H1 (cell line): Measurements from ENCODE around the gene CIZ1. TPM values are rescaled to one million over a fixed set of nuclear protein-coding genes. Genes with fewer than 3 reads are reported as not detected.

Experiments
- CTCF ChIA-PET: fragments of 300-600 bp; sonication (Branson Sonifier 250); formaldehyde crosslinking; loops from one replicate; lab custom pipeline; 2021; ENCODE audit not compliant: partially characterized antibody; lab: Charles Lee
- POLR2A ChIA-PET: fragments of 300-600 bp; sonication (Branson Sonifier 250); formaldehyde crosslinking; loops from one replicate; lab custom pipeline; 2021; ENCODE audit warnings: inconsistent platforms; ENCODE audit not compliant: partially characterized antibody; lab: Charles Lee
- DNase-seq, 2 experiments: peaks; one replicate each; pipeline versions ENCODE4 v3.0.0 to v3.0.0-alpha.2; 2010 to 2022; ENCODE audit warnings: low spot score in 2 of 2, low read depth in 1 of 2, mixed read lengths in 1 of 2
- FAIRE-seq: peaks from 2 replicates; lab custom pipeline; 2011; peaks lifted over from hg19 to GRCh38; lab: Jason Lieb, UNC
- H2AFZ ChIP-seq: 2 replicates; pipeline ENCODE4 v1.8.1; 2012; ENCODE audit warnings: low read length, inconsistent platforms
- H2AK5ac ChIP-seq: 2 replicates; pipeline ENCODE4 v1.6.1; 2013; ENCODE audit warnings: low read depth, low read length
- H2BK120ac ChIP-seq: replicated peaks from 2 replicates; pipeline ENCODE3; 2013; ENCODE audit warnings: low read depth, low read length, inconsistent platforms
- H2BK12ac ChIP-seq: 2 replicates; pipeline ENCODE4 v1.6.1; 2013; ENCODE audit warnings: low read depth, low read length
- H2BK15ac ChIP-seq: 2 replicates; pipeline ENCODE4 v1.6.1; 2013; ENCODE audit warnings: low read length
- H2BK20ac ChIP-seq: 2 replicates; pipeline ENCODE4 v1.6.1; 2013; ENCODE audit warnings: low read length
- H2BK5ac ChIP-seq: 2 replicates; pipeline ENCODE4 v1.6.1; 2013; ENCODE audit warnings: low read depth, low read length
- H3K14ac ChIP-seq: 2 replicates; pipeline ENCODE4 v1.6.1; 2013; ENCODE audit warnings: inconsistent platforms; ENCODE audit not compliant: insufficient read length
- H3K18ac ChIP-seq: 2 replicates; pipeline ENCODE4 v1.6.1; 2013; ENCODE audit warnings: low read length; ENCODE audit errors: extremely low read depth
- H3K23ac ChIP-seq: 2 replicates; pipeline ENCODE4 v1.6.1; 2013; ENCODE audit warnings: inconsistent platforms; ENCODE audit not compliant: insufficient read length
- H3K23me2 ChIP-seq: 2 replicates; pipeline ENCODE4 v1.6.1; 2013; ENCODE audit warnings: low read depth, low read length
- H3K27ac ChIP-seq: 2 replicates; pipeline ENCODE4 v1.6.1; 2011; ENCODE audit warnings: low read depth, low read length, inconsistent platforms
- H3K27me3 ChIP-seq, 4 experiments: replicated peaks in 1 of 4; 1 replicate in 1 of 4; 2 replicates in 3 of 4; pipeline versions ENCODE4 v1.6.1 to v1.8.1; 2011 to 2013; ENCODE audit warnings: low read length in 3 of 4, mild to moderate bottlenecking in 3 of 4, inconsistent platforms in 2 of 4, mixed read lengths in 2 of 4, moderate library complexity in 1 of 4; ENCODE audit not compliant: control insufficient read depth in 3 of 4, insufficient read depth in 3 of 4; ENCODE audit errors: extremely low read depth in 1 of 4
- H3K36me3 ChIP-seq, 4 experiments: 2 replicates each; pipeline versions ENCODE4 v1.6.1 to v1.8.1; 2011 to 2013; ENCODE audit warnings: mild to moderate bottlenecking in 4 of 4, low read length in 3 of 4, moderate library complexity in 2 of 4, control low read depth in 1 of 4, inconsistent platforms in 1 of 4; ENCODE audit not compliant: insufficient read depth in 4 of 4, control insufficient read depth in 2 of 4
- H3K4ac ChIP-seq: replicated peaks from 2 replicates; pipeline ENCODE3; 2013; ENCODE audit warnings: low read length, low read depth, mixed read lengths, inconsistent platforms; ENCODE audit not compliant: insufficient read length
- H3K4me1 ChIP-seq, 4 experiments: replicated peaks in 1 of 4; 1 replicate in 1 of 4; 2 replicates in 3 of 4; pipeline versions ENCODE4 v1.6.1 to v1.8.1; 2011 to 2013; ENCODE audit warnings: low read length in 3 of 4, inconsistent platforms in 2 of 4, mixed read lengths in 1 of 4; ENCODE audit not compliant: insufficient read depth in 4 of 4, control insufficient read depth in 3 of 4
- H3K4me2 ChIP-seq, 2 experiments: 2 replicates each; pipeline versions ENCODE4 v1.6.1 to v1.8.1; 2011 to 2013; ENCODE audit warnings: low read depth in 2 of 2, low read length in 2 of 2, control low read depth in 1 of 2, inconsistent platforms in 1 of 2, mild to moderate bottlenecking in 1 of 2; ENCODE audit not compliant: insufficient read depth in 1 of 2
- H3K4me3 ChIP-seq, 4 experiments: fragments of 200-600, 300-600 bp in 1 of 4; sonication (generic), shearing (Covaris generic), sonication (Bioruptor Twin) in 1 of 4; 2 replicates each; pipeline versions ENCODE4 v1.5.1 to v1.8.1; 2011 to 2016; ENCODE audit warnings: low read length in 4 of 4, low read depth in 3 of 4, control low read depth in 2 of 4, inconsistent platforms in 2 of 4, mild to moderate bottlenecking in 2 of 4, mixed read lengths in 1 of 4, moderate library complexity in 1 of 4; ENCODE audit not compliant: insufficient read depth in 2 of 4; ENCODE audit errors: extremely low read depth in 1 of 4
- H3K56ac ChIP-seq: replicated peaks from 2 replicates; pipeline ENCODE3; 2013; ENCODE audit warnings: low read depth, mild to moderate bottlenecking, mixed read lengths, low read length, inconsistent platforms; ENCODE audit not compliant: insufficient read length
- H3K79me1 ChIP-seq: 2 replicates; pipeline ENCODE4 v1.6.1; 2013; ENCODE audit warnings: low read depth, low read length, control low read depth
- H3K79me2 ChIP-seq, 2 experiments: 2 replicates each; pipeline versions ENCODE4 v1.6.1 to v1.8.1; 2012 to 2013; ENCODE audit warnings: low read length in 2 of 2, mild to moderate bottlenecking in 2 of 2, inconsistent platforms in 1 of 2; ENCODE audit not compliant: insufficient read depth in 2 of 2, control insufficient read depth in 1 of 2
- H3K9ac ChIP-seq, 4 experiments: replicated peaks in 1 of 4; 1 replicate in 1 of 4; 2 replicates in 3 of 4; pipeline versions ENCODE4 v1.6.1 to v1.8.1; 2011 to 2013; ENCODE audit warnings: low read depth in 3 of 4, low read length in 3 of 4, control low read depth in 2 of 4, mild to moderate bottlenecking in 2 of 4, moderate library complexity in 2 of 4, inconsistent platforms in 1 of 4; ENCODE audit errors: extremely low read depth in 1 of 4
- H3K9me3 ChIP-seq, 2 experiments: 2 replicates each; pipeline versions ENCODE4 v1.6.1 to v1.8.1; 2012 to 2013; ENCODE audit warnings: mild to moderate bottlenecking in 2 of 2, moderate library complexity in 2 of 2, control low read depth in 1 of 2, inconsistent platforms in 1 of 2, low read depth in 1 of 2, low read length in 1 of 2, mixed read lengths in 1 of 2; ENCODE audit not compliant: insufficient read depth in 2 of 2
- H4K20me1 ChIP-seq, 2 experiments: replicated peaks in 1 of 2; 2 replicates each; pipeline versions ENCODE3 to v1.8.1; 2011 to 2013; ENCODE audit warnings: inconsistent platforms in 2 of 2, low read length in 2 of 2, mild to moderate bottlenecking in 1 of 2; ENCODE audit not compliant: insufficient read depth in 2 of 2, control insufficient read depth in 1 of 2
- H4K5ac ChIP-seq: 2 replicates; pipeline ENCODE4 v1.6.1; 2013; ENCODE audit warnings: low read length, low read depth, mixed read lengths, inconsistent platforms; ENCODE audit not compliant: insufficient read length
- H4K8ac ChIP-seq: 2 replicates; pipeline ENCODE4 v1.8.0; 2013; ENCODE audit warnings: mild to moderate bottlenecking, moderate library complexity, low read length, inconsistent platforms; ENCODE audit not compliant: insufficient read depth; ENCODE audit errors: extremely low read depth
- H4K91ac ChIP-seq: replicated peaks from 2 replicates; pipeline ENCODE3; 2013; ENCODE audit warnings: low read length, mixed read lengths, inconsistent platforms; ENCODE audit not compliant: insufficient read length
- BRCA1 ChIP-seq: IDR thresholded peaks from 2 replicates; pipeline ENCODE4 v1.6.1; 2012; ENCODE audit warnings: low read depth, low read length, improper control_type of control experiment
- CBX8 ChIP-seq: fragments of 300-800, 300-1000 bp; sonication (generic); IDR thresholded peaks from 2 replicates; pipeline ENCODE4 v1.7.1; 2016; ENCODE audit warnings: low read depth, low read length, borderline replicate concordance
- EP300 ChIP-seq, 2 experiments: IDR thresholded peaks; 1 replicate in 1 of 2; 2 replicates in 1 of 2; pipeline ENCODE4 v1.6.1; 2011 to 2012; ENCODE audit warnings: low read depth in 2 of 2, low read length in 2 of 2, mild to moderate bottlenecking in 2 of 2, borderline replicate concordance in 1 of 2, inconsistent platforms in 1 of 2, moderate library complexity in 1 of 2
- GTF2F1 ChIP-seq: IDR thresholded peaks from 2 replicates; pipeline ENCODE4 v1.6.1; 2012; ENCODE audit warnings: low read depth, low read length, improper control_type of control experiment, borderline replicate concordance
- HDAC2 ChIP-seq, 2 experiments: fragments of 300-600 bp in 1 of 2; sonication (generic) in 1 of 2; IDR thresholded peaks; 2 replicates each; pipeline ENCODE4 v1.6.1; 2011 to 2012; ENCODE audit warnings: low read depth in 2 of 2, low read length in 2 of 2, mild to moderate bottlenecking in 2 of 2, moderate library complexity in 2 of 2, borderline replicate concordance in 1 of 2, inconsistent platforms in 1 of 2
- RBBP5 ChIP-seq: IDR thresholded peaks from 2 replicates; pipeline ENCODE4 v1.7.1; 2012; ENCODE audit warnings: low read depth, mild to moderate bottlenecking, inconsistent platforms, low read length, moderate library complexity, borderline replicate concordance
- TBP ChIP-seq: IDR thresholded peaks from 2 replicates; pipeline ENCODE4 v1.6.1; 2011; ENCODE audit warnings: low read depth, low read length, improper control_type of control experiment
- WGBS, 2 experiments: shearing (Covaris generic) in 1 of 2; methylation state at CpG; one replicate each; pipeline versions ENCODE4 v1.1.6 to v1.1.7; 2013 to 2015; ENCODE audit warnings: low lambda C conversion rate in 2 of 2, mixed read lengths in 2 of 2, inconsistent platforms in 1 of 2, low coverage in 1 of 2, missing lambda C conversion rate in 1 of 2; ENCODE audit not compliant: insufficient replicate concordance in 2 of 2, insufficient coverage in 1 of 2, insufficient read length in 1 of 2; ENCODE audit errors: extremely low coverage in 1 of 2, missing lambda C conversion rate in 1 of 2; 5-methylcytosine and 5-hydroxymethylcytosine counted together
- polyA plus RNA-seq, 7 experiments: library from polyadenylated mRNA; depleted of rRNA in 3 of 7; stranded (reverse) in 5 of 7; unstranded in 2 of 7; fragments of >200 nt in 5 of 7; fragments of 200-250 nt in 2 of 7; gene quantifications; 1 replicate in 5 of 7; 2 replicates in 1 of 7; 4 replicates in 1 of 7; pipeline versions ENCODE4 v1.2.1 to v1.2.3, GENCODE V29; 2011 to 2013; ENCODE audit warnings: missing spikeins in 2 of 7, mixed read lengths in 2 of 7
- total RNA-seq: library from RNA; stranded (reverse); fragmentation: NEBNext Ultra II Directional; extraction: Animal tissue kit (Norgen Biotek cat#: 25700); gene quantifications from 2 replicates; pipeline ENCODE4 v1.2.1, GENCODE V29; 2021

CIZ1 gene
- total and polyA plus RNA-seq, 2 of the 8 experiments (the other 6 are each of a cell fraction or from before 2014, with no cell fraction given): 66.0 to 107 TPM

GRCh38 chr9:128175726-128176125, 15.6 kb downstream of the CIZ1 start:
- POLR2A ChIA-PET: interaction anchor here (0.9 to 3.9 kb wide), 7 partner anchors 8 to 49 kb away, joined by 3 to 21 read pairs (median 5); no protein-coding TSS in a partner anchor

More at GRCh38 chr9:128175726-128176125, 15.6 kb downstream of the CIZ1 start:
- Histone ChIP-seq H3K23me2 (no peaks in the 10 kb centered on the region), H3K79me1 (no peaks in the 10 kb centered on the region), H3K4me3 (no peak overlapping the region), H3K4ac (no peak overlapping the region), H3K27me3 (no peaks in the 10 kb centered on the region), H4K8ac (no peak overlapping the region), H2BK120ac (no peak overlapping the region), H3K36me3 (peaks cover 17 to 38% (median 27%) of the 10 kb centered on the region in 4 experiments), H3K9me3 (peaks cover 0 to 4% of the 10 kb centered on the region in 2 experiments; a peak in 1 of 4 replicates), H3K4me1 (peaks cover 0 to 2% (median 0%) of the 10 kb centered on the region in 4 experiments; a peak in 1 of 7 replicates), H4K20me1 (peaks cover 3 to 9% of the 10 kb centered on the region in 2 experiments), H3K9ac (no peak overlapping the region), H2BK5ac (no peak overlapping the region), H3K56ac (no peak overlapping the region), H3K14ac (no peak overlapping the region), H4K5ac (no peak overlapping the region), H2BK12ac (no peak overlapping the region), H3K79me2 (no peaks in the 10 kb centered on the region), H2BK15ac (no peak overlapping the region), H3K4me2 (no peak overlapping the region), H2AFZ (no peak overlapping the region), H3K23ac (no peak overlapping the region), H3K18ac (no peak overlapping the region), H2AK5ac (no peak overlapping the region), H4K91ac (no peak overlapping the region), H2BK20ac (no peak overlapping the region), H3K27ac (no peak overlapping the region)
- CTCF ChIA-PET: interaction anchor here (1.1 to 2.7 kb wide), 4 partner anchors 14 to 51 kb away, joined by 3 to 16 read pairs (median 5); partner anchors contain the start of gene CIZ1
- DNase-seq (no peak), FAIRE-seq (no peak)
- WGBS, 2 experiments: 90% methylated on average over 2 of the region's 2 CpGs; no CpG with 5 or more reads in 1 of the 2 experiments
- TF ChIP-seq RBBP5 (no peak), CBX8 (no peak), EP300 (IDR thresholded peaks at IDR 0.05; ENCODE audit: borderline replicate concordance in 1 of 2, low read depth in 2 of 2, low read length in 2 of 2) (no peak), BRCA1 (no peak), GTF2F1 (no peak), TBP (no peak), HDAC2 (IDR thresholded peaks at IDR 0.05; ENCODE audit: borderline replicate concordance in 1 of 2, low read depth in 2 of 2, low read length in 2 of 2) (no peak)
